NCI-H510A (cell line): ENCODE measurements around the gene FUBP3.
A peak's percentile ranks its signal among the peaks of the same experiment; 100 is the strongest.

Source experiments
- DNase-seq: peaks from one replicate; lab custom pipeline; 2025; lab: John Stamatoyannopoulos, UW

Gene FUBP3, protein sequence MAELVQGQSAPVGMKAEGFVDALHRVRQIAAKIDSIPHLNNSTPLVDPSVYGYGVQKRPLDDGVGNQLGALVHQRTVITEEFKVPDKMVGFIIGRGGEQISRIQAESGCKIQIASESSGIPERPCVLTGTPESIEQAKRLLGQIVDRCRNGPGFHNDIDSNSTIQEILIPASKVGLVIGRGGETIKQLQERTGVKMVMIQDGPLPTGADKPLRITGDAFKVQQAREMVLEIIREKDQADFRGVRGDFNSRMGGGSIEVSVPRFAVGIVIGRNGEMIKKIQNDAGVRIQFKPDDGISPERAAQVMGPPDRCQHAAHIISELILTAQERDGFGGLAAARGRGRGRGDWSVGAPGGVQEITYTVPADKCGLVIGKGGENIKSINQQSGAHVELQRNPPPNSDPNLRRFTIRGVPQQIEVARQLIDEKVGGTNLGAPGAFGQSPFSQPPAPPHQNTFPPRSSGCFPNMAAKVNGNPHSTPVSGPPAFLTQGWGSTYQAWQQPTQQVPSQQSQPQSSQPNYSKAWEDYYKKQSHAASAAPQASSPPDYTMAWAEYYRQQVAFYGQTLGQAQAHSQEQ

DNA sequence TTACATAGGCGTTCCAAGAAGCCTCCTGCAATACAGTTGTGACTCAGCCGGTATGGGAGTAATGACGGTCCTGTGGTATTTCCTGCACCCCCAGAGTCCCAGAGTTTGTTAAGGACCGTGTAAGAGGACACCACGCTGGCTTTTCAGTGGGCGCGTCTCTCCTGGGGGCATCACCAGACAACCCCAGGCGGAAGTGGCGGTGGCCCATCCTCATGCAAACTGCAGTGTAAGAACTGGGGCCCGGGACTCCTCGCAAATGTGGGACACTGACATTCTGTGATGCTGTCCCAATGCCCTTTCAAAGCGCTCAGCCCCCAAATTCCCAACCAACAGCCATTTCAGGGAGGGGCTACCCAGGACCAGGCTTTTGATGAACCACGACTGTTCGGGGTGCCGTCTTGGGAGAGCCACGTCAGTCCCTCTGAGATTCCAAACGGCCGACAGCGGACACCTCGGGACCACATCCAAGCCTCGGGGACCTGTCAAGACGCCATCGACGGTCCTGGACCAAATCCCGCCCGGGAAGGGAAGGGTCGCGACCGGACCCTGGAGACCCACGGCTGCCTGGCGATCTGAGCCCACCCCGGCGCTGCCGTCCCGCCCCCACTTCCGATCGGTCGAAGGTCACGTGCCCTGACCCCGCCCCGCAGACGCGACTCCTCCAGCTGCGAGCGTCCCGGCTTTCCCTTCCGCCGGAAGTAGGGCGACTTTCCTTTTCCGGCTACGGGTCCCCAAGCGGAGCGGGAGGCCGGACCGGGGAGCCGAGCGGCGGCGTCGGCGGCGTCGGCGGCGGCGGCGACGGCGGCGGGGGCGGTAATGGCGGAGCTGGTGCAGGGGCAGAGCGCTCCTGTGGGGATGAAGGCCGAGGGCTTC, at the start of gene FUBP3:
Gene FUBP3, plus strand, starts transcription at position 713 of the 873 bp plus-strand sequence. Its CDS starts 104 bp downstream, at position 817.
- DNase-seq: peak; percentile 93

DNA sequence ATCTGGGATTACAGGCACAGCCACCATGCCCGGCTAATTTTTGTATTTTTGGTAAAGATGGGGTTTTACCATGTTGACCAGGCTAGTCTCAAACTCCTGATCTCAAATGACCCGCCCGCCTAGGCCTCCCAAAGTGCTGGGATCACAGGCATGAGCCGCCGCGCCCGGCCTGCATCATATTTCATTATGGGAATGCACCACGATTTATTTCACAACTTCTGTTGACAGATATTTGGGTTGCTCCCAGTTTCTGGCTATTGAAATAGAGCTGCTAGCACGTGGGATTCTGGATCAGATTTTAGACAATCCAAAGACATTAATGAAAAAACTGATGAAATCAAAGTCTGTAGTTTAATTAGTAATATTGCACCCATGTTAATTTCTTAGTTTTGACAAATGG, 48.4 kb upstream of the FUBP3 start:
- no peak for DNase-seq

DNA sequence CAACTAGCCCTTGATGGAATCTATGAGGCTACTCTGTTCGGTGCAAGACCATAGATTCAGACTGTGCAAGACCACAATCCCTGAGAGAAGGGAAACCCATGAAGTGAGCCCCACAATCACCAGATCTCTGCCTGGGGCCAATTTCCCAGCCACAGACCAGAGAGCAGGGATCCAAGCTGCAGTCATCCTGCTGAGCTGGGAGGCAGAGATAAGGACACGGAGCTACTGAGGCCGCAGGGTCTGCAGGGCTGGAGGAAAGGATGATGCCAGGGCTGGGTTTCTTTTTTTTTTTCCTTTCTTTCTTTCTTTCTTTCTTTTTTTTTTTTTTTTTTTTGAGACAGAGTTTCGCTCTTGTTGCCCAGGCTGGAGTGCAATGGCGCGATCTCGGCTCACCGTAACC, 47.7 kb upstream of the FUBP3 start:
- DNase-seq: no peak

DNA sequence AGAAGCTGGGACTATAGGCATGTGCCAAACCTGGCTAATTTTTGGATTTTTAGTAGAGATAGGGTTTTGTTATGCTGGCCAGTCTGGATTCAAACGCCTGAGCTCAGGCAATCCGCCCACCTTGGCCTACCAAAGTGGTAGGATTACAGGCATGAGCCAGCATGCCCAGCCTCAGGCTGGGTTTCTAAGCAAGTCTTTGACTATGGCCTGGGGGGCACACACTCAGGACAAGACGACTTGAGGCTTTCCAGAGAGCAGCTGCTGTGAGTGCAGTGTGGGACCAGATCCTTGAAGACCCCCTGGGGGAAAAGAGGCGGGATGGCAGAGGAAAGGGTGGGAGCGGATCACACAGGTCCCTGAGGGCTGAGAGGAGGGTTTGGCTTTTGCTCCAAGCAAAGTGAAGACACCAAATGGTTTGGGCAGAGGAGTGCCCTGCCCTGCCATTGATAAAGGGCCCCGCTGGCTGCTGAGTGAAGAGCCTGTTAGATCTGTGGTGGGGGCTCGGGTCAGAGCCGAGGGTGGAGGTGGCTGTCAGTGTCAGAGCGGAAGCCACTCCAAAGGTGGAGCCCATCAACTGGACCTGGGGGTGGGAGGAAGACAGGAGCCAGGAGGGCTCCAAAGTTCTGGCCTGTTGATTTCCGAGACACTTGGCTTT, 46.8 kb upstream of the FUBP3 start:
- DNase-seq: no peak

DNA sequence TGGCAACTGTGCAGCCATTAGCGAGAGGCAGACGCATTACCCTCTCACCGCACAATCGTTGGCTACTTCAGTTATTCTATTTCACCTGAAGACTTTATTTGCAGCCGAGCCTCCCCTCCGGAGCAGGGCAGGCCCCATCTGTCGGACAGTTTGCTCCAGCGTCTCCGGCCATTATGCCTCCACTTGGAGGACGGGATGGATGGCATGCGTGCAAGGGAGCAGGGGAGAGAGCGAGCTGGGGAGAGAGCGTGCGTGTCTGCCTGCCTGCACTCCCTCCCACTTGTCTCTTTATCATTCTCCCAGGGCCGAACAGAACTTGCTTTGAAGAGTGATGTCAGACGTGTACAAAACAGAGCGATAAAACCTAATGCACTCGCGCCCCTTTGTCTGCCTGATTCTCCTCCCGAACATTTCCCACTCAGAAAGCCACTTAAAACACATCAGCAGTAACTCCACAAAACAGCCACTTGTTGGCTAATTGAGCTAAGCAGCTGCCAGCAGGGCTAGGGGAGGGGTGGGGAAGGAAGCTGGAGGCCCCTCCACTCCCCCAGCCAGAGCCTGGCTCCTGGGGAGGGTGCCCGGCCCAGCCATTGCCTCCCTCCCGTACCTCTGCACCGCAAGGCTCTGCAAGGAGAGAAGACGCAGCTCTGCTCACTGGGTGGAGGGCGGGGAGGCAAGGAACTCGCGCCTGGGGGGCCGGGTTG, 43.4 kb upstream of the FUBP3 start:
- peak; percentile 79 for DNase-seq

DNA sequence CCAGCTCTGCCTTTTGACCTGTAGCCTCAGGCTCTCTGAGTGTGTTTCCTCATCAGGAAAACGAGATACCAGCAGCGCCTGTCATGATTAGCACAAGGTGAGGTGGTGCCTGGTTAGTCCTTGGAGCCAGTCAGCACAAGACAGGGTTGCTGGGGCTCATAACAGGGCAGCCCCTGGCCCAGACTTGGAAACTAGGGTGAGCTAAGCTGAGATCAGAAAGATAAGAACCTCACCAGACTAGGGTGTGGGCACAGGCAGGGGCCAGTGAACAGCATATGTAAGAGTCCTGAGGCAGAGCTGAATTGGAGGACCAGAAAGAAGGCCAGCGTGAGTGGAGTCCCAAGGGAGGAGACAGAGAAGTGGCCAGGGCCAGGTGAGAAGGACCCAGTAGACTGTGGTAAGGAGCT, 42.7 kb upstream of the FUBP3 start:
- no peak for DNase-seq

DNA sequence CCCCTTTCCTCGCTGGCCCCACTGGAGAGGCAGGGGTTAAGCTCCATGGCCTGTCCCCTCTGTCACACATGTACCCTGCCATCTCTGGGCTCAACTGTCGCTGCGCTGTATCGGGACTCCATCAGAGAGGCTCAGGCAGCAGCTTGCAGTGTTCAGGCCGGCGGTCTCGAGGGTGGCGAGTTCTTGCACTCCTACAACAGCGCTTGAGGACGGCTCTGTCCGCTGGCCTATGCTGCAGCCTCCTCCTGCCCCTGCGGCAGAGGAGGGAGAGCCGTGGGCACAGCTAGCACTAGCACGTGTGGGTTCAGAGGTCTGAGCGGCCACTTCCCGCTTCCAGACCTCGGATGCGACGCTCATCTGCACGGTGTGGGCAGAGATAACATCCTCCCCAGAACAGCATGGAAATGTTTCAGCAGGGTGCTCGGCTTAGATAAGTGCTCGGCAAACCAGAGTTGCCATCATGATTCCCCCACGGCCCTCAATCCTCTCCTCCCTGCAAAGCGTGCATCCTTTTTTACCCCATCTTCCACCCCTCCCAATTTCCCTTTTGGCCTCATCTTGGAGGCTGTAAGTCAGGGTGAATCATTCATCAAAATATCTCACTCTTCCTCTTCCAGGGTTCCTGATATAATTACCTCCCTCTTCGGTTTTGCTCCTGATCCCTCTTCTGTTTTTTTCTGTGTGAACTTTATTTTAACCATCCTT, 41.9 kb upstream of the FUBP3 start:
- no peak for DNase-seq

DNA sequence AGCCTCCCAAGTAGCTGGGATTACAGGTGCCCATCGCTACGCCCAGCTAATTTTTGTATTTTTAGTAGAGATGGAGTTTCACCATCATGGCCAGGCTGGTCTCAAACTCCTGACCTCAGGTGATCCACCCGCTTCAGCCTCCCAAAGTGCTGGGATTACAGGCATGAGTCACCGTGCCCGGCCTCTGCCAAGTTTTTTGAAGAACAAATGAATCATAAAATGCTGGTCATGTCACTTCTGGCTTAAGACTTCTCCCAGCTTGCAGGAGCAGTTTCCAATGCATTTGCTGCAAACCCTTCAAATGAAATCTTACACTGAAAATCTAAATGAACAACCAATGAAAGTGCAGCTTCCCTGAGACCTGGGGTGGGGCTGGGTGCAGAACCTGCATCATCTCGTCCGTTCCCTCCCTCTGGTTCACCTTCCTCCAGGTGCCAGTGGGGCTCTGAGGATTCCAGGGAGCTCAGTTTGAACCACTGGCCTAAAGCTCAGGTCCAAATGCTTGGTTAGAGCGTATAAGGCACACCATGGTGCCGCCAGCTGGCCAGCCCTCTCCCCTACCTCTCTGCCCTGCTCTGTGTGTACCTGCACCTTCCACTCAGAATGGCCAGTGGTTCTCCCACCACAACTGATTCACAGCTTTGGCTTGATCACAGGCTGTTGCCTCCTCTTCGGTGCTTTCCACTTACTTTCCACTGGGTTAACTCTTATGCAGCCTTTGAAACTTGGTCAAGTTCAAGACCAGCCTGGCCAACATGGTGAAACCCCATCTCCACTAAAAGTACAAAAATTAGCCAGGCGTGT, 39.8 kb upstream of the FUBP3 start:
- DNase-seq: no peak

DNA sequence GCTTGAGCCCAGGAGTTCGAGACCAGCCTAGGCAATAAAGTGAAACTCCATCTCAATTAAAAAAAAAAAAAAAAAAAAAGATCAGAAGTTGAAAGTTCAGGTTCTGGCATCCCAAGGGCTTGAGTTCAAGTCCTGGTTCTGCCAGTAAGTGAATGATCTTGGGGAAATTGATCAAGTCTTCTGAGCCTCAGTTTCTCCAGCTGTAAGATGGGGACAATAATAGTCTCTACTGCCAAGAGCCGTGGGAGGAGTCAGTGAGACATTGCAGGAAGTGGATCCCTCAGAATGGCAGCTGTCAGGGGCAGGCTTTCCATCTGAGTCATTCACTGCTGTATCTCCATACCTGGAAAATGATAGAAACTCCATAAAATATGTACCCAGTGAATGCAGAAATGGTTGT, 37.8 kb upstream of the FUBP3 start:
- no peak for DNase-seq

DNA sequence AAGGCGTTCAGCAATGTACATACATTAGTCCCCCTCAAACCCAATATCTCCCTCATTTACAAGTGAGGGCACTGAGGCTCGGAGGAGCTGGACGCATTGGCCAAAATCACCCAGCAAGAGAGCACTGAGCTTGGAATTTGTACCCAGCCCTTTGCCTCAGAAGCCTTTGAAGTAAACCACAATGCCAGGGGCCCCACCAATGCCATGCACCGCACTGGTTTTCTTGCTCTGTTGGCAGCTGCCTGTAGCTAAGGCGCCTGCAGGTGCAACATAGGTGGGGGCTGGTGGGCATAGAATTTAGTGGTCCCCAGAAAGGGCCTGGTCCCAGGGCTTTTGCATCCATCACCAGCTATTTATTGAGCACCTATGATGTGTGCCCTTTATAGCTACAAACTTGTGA, 37.3 kb upstream of the FUBP3 start:
- no peak for DNase-seq

DNA sequence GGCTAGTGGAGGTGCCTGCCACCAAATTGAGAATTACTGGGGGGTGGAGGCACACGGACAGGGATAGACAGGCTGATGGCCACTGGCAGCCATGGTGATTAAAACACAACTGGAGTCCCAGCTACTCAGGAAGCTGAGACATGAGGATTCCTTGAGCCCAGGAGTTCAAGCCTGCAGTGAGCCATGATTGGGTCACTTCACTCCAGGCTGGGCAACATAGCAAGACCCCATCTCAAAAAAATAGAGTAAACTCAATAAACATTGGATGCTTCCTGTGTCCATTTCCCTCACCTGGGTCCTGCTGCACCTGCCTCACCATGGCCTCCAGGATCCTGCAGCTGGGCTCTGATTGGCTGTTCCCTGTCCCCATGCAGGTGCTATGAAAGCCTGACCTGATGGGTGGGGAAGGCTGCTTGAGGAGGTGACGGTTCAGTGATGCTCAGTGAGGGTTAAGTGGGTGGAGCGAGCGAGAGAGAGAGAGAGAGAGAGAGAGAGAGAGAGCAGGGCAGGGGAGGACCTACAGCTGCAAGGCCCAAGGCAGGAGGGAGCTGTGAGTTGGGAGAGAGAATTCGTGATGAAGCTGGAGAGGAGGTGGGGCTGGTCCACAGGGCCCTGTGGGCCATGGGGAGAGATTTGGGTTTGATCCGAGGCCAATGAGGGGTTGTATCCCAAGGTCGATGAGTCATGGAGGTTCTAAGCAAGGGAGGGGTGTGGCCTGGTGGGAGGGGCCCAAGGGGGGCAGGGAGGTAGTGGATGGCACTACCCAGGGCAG, 36.7 kb upstream of the FUBP3 start:
- peak; percentile 89 for DNase-seq

DNA sequence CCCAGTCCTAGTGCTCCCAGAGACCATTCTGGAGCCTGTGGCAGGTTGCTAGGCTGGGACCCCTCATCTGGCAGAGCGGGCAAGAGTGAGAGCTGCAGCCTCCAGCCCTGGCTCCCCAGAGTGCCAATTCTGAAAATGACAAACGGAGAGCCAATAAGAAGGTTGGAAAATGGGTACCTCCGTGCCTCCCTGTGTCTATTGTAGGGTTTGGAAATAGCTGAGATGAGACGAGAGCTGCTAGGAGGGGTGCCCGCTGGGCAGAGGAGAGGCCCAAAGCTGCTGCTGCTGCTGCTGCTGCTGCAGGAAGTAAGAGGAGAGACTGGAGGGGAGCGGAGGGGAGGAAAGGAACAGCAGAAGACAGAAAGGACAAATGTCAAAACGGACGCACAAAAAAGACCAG, 36.0 kb upstream of the FUBP3 start:
- DNase-seq: no peak

DNA sequence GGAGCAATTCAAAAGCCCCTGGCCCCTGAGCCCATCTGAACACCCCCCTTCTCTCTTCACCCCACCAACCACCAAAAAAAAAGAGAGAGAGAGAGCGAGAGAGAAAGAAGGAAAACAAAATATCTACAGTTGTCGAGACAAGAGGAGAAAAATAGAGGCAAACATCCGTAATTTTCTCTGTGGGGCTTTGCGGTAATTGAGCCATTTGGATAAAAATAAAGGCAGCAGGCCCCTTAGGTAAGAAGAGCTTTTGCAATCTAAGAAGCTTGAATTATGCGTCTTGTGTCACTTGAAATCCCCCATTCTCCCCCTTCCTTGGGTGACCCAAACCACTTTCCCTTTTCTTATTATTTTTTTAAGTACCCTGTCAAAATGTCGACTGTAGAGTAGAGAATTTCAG, 35.5 kb upstream of the FUBP3 start:
- DNase-seq: no peak

DNA sequence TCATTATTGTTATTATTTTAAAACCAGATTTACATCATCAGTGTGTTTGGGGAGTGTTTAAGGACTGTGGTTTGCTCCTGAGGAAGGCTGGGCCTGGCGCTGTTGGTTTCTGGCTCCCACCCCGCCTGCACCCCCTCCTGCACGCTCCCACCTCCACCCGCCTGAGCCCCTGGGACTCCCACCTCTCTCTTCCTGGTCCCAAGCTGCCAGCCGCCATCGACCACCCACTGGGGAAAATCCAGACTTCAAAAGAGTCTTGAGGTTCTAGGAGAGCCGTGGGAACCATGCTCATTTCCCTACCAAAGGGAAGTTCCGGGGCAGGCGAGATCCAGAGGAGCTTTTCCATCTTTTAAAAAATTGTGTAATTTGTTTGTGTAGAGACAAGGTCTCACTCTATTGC, 35.0 kb upstream of the FUBP3 start:
- no peak for DNase-seq

DNA sequence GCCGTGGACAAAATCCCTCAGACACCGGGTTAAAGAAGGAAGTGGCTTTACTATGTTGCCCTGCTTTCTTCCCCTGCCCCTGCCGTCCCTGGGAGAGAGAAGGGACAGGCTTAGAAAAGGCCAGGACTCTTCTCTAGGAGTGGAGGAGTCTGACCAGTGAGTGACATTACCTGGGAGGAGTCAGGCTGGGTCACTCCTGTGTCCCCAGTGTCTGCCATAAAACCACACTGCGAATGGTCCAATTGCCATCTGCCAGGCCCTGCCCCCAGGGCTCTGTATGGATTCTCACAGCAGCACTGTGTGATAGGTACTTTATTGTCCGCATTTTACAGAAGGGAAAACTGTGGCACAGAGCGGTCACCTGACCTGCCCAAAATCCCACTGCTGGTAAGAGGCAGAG, 31.3 kb upstream of the FUBP3 start:
- no peak for DNase-seq

DNA sequence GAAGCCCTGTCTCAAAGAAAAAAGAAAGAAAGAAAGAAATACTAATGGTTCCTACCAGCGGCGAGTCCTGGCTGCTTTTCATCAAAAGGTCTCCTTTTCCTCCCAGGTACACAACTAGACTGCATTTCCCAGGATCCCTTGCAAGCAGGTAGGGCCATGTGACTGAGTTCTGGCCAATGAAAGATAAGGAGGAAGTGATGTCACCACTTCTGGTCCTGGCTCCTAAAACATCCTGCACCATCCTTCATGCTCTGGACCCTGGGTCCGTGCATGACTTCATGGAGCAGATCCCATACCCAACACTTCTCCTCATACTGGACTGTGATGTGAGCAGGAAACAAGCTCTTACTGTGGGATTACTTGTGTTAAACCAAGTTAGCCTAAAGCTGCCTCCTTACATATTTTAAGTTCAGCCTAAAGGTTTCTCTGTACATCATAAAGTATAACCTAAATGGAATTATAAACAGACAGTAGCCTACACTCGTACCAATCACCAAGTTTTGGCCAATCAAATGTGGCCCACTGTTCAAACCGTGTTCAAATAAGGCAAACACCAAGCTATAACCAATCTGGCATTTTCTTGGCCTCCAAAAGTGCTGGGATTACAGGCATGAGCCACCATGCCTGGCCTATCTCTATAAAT, 30.2 kb upstream of the FUBP3 start:
- no peak for DNase-seq

DNA sequence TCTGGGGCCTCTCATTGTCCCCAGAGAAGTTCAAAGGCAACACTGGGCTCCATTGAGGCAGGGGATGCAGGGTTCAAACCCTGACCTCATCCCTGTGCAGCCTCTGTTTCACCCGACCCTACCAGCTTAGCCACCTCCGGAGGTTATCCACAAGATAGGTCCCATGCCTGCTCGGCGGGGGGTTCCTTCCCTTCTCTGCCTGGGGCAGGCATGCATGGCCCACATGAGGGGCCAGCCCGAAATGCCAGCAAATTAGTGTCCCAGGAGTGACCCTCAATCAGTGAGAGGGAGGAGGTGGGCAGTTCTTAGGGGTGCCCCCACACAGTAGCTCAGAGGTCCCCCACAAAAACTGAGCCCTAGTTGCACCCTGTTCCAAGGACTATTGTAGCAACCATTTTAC, 24.8 kb upstream of the FUBP3 start:
- DNase-seq: no peak

DNA sequence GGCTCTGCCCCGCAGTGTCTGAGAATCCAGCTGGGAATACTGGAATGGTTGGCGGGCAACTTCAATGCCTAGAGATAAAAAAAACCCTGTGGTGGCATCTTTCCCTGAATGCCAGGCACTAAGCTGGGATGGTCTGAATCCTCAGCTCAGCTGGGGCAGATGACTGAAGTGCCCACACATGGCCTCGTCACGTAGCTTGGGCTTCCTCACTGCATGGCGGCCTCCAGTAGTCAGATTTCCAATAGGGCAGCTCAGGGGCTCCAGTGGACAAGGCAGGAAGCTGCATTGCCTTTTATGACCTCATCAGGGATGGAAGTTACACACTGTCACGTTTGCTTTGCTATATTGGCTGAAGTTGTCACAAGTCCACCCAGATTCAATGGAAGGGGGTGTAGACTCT, 24.3 kb upstream of the FUBP3 start:
- no peak for DNase-seq

DNA sequence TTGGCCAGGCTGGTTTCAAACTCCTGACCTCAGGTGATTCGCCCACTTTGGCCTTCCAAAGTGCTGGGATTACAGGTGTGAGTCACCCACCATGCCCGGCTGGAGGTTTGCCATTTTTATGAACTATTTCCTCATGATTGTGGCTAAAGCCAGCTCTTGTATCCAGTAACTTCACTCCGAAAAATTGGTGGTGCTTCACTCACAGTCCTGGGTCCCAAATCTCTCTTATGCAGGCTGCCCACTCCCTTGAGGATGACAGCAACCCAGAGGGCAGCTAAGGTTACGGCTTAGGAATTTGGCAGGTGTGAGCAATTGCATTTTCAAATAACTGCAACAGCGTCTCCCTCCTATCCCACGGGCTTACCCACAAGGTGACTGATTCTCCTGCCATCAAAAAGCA, 23.4 kb upstream of the FUBP3 start:
- DNase-seq: no peak
